Body of pancreas (tissue), 4 donors: ENCODE measurements around the gene IFITM5.

Experiments used
- CTCF ChIP-seq, 7 experiments: fragments of 450-650 bp in 4 of 7; fragments of 200-600 bp in 3 of 7; sonication (generic) in 3 of 7; IDR thresholded peaks; one replicate each; pipeline ENCODE4 v1.5.1; 2016 to 2019; ENCODE audit warnings: antibody characterized with exemption in 7 of 7
- POLR2A ChIP-seq, 3 donors: fragments of 450-650 bp; IDR thresholded peaks; one replicate each; pipeline ENCODE4 v1.6.1; 2016; ENCODE audit warnings: antibody characterized with exemption in 3 of 3, mild to moderate bottlenecking in 2 of 3

DNA sequence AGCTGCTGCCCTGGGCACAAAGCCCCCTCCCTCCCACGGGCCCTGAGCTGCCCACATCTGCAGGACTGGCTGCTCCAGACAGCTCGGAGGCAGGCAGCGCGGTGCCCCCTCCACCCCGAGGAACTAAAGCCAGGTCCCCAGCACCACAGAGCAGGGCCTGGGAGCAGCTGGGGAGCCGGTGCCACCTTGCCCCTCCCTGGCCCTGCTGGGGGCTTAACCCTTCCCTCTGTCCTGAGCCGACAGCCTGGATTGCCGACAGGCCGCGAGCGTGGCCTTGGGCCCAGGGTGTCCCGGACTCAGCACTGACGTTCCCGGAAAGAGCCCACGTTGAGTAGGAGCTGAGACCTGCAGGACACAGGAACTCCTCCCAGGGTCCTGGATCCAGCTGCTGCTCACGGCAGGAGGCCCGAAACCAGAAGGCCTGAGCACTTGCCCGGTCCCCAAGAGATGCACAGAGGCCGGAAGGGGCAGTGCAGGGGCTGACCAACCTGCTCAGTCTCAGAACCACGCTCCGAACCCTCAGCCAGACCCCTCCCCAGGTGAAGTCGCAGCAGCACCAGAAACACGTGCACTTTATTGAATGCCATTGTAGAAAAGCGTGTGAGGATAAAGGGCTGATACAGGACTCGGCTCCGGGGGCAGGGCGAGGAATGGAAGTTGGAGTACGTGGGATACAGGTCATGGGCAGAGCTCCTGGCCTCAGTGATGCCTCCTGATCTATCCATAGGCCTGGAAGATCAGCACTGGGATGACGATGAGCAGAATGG is 20.0 kb upstream of the IFITM5 start:
- TF ChIP-seq CTCF (IDR thresholded peaks at IDR 0.05) = peak in 4 of 7 experiments; percentile 20 to 32 (median 26)
- TF ChIP-seq POLR2A (IDR thresholded peaks at IDR 0.05) = peak; percentile 10 to 69 (median 65)
